H9 (cell line): ENCODE measurements around the gene F13A1. TPM values are rescaled to one million over a fixed set of nuclear protein-coding genes. Genes with fewer than 3 reads are reported as not detected.

Experiments used
- DNase-seq: peaks from one replicate; pipeline ENCODE4 v3.0.0-alpha.2; 2017
- H2AFZ ChIP-seq: one replicate; pipeline ENCODE4 v1.6.1; 2013; ENCODE audit warnings: mild to moderate bottlenecking, low read length, control low read depth, moderate library complexity
- H2AK5ac ChIP-seq: 2 replicates; pipeline ENCODE4 v1.6.1; 2013; ENCODE audit warnings: low read length, control low read depth, mixed read lengths; ENCODE audit not compliant: insufficient read length
- H2BK120ac ChIP-seq: one replicate; pipeline ENCODE4 v1.6.1; 2013; ENCODE audit warnings: low read depth, mild to moderate bottlenecking, low read length, control low read depth, inconsistent platforms; ENCODE audit not compliant: poor library complexity, severe bottlenecking
- H2BK12ac ChIP-seq: 2 replicates; pipeline ENCODE4 v1.6.1; 2013; ENCODE audit warnings: low read length, control low read depth, mixed read lengths, low read depth; ENCODE audit not compliant: insufficient read length
- H2BK15ac ChIP-seq: 2 replicates; pipeline ENCODE4 v1.6.1; 2013; ENCODE audit warnings: low read depth, low read length, control low read depth
- H2BK20ac ChIP-seq: one replicate; pipeline ENCODE4 v1.6.1; 2013; ENCODE audit warnings: low read depth, mild to moderate bottlenecking, low read length, control low read depth, inconsistent platforms; ENCODE audit not compliant: poor library complexity, severe bottlenecking
- H2BK5ac ChIP-seq: 2 replicates; pipeline ENCODE4 v1.6.1; 2013; ENCODE audit warnings: low read length, control low read depth, mixed read lengths; ENCODE audit not compliant: insufficient read length
- H3K14ac ChIP-seq: 2 replicates; pipeline ENCODE4 v1.6.1; 2013; ENCODE audit warnings: low read length, control low read depth; ENCODE audit not compliant: insufficient read depth
- H3K18ac ChIP-seq: 2 replicates; pipeline ENCODE4 v1.6.1; 2013; ENCODE audit warnings: low read depth, mild to moderate bottlenecking, mixed read lengths, low read length, control low read depth; ENCODE audit not compliant: insufficient read length
- H3K23ac ChIP-seq: 2 replicates; pipeline ENCODE4 v1.6.1; 2013; ENCODE audit warnings: low read length, control low read depth, mixed read lengths, low read depth; ENCODE audit not compliant: insufficient read length
- H3K23me2 ChIP-seq: 2 replicates; pipeline ENCODE4 v1.6.1; 2013; ENCODE audit warnings: low read depth, mild to moderate bottlenecking, mixed read lengths, low read length, control low read depth; ENCODE audit not compliant: insufficient read length, poor library complexity, severe bottlenecking
- H3K27ac ChIP-seq: 2 replicates; pipeline ENCODE4 v1.5.1; 2013; ENCODE audit warnings: low read length, control low read depth, mixed read lengths, low read depth; ENCODE audit not compliant: insufficient read length
- H3K27me3 ChIP-seq: 2 replicates; pipeline ENCODE4 v1.6.1; 2013; ENCODE audit warnings: low read length, control low read depth, inconsistent platforms; ENCODE audit not compliant: insufficient read depth
- H3K4ac ChIP-seq: 2 replicates; pipeline ENCODE4 v1.6.1; 2013; ENCODE audit warnings: low read depth, mild to moderate bottlenecking, control low read depth, inconsistent platforms, low read length, moderate library complexity
- H3K4me1 ChIP-seq: 2 replicates; pipeline ENCODE4 v1.6.1; 2013; ENCODE audit warnings: low read length, control low read depth, inconsistent platforms; ENCODE audit not compliant: insufficient read depth
- H3K4me2 ChIP-seq: 2 replicates; pipeline ENCODE4 v1.6.1; 2013; ENCODE audit warnings: low read length, control low read depth, mixed read lengths; ENCODE audit not compliant: insufficient read length, insufficient read depth
- H3K56ac ChIP-seq: 2 replicates; pipeline ENCODE4 v1.6.1; 2013; ENCODE audit warnings: low read depth, mild to moderate bottlenecking, mixed read lengths, low read length, control low read depth; ENCODE audit not compliant: insufficient read length
- H3K79me1 ChIP-seq: 2 replicates; pipeline ENCODE4 v1.6.1; 2013; ENCODE audit warnings: low read depth, mild to moderate bottlenecking, moderate library complexity, low read length, control low read depth, inconsistent platforms; ENCODE audit not compliant: insufficient read depth, poor library complexity, severe bottlenecking
- H3K79me2 ChIP-seq: 2 replicates; pipeline ENCODE4 v1.6.1; 2013; ENCODE audit warnings: low read length, control low read depth, inconsistent platforms; ENCODE audit not compliant: insufficient read depth
- H3K9ac ChIP-seq: 2 replicates; pipeline ENCODE4 v1.6.1; 2013; ENCODE audit warnings: low read length, control low read depth, mixed read lengths; ENCODE audit not compliant: insufficient read length; ENCODE audit errors: extremely low read depth
- H3K9me3 ChIP-seq: one replicate; pipeline ENCODE4 v1.6.1; 2013; ENCODE audit warnings: low read depth, low read length, inconsistent platforms; ENCODE audit not compliant: control insufficient read depth
- H3T11ph ChIP-seq: one replicate; pipeline ENCODE4 v1.6.1; 2013; ENCODE audit warnings: mild to moderate bottlenecking, low read length, control low read depth, inconsistent platforms
- H4K20me1 ChIP-seq: one replicate; pipeline ENCODE4 v1.6.1; 2013; ENCODE audit not compliant: control insufficient read depth, insufficient read length, insufficient read depth
- H4K5ac ChIP-seq: 2 replicates; pipeline ENCODE4 v1.6.1; 2013; ENCODE audit warnings: low read depth, mild to moderate bottlenecking, mixed read lengths, low read length, control low read depth; ENCODE audit not compliant: insufficient read length
- H4K8ac ChIP-seq: replicated peaks from 2 replicates; pipeline ENCODE4 v1.6.1; 2013; ENCODE audit warnings: low read length, control low read depth, mixed read lengths, low read depth; ENCODE audit not compliant: insufficient read length
- H4K91ac ChIP-seq: 2 replicates; pipeline ENCODE4 v1.6.1; 2013; ENCODE audit warnings: low read depth, mild to moderate bottlenecking, moderate library complexity, mixed read lengths, low read length, control low read depth; ENCODE audit not compliant: insufficient read length
- H3K27ac Mint-ChIP-seq, 3 experiments: 2 replicates in 2 of 3; 3 replicates in 1 of 3; pipeline ENCODE4 v1.8.0; 2020 to 2021; ENCODE audit warnings: mixed read lengths in 3 of 3, mild to moderate bottlenecking in 1 of 3, moderate library complexity in 1 of 3
- H3K27me3 Mint-ChIP-seq: 2 replicates; pipeline ENCODE4 v1.8.0; 2021; ENCODE audit warnings: low read depth, mild to moderate bottlenecking, moderate library complexity, mixed read lengths
- H3K36me3 Mint-ChIP-seq, 3 experiments: 2 replicates in 2 of 3; 3 replicates in 1 of 3; pipeline ENCODE4 v1.8.0; 2020 to 2021; ENCODE audit warnings: low read depth in 3 of 3, mixed read lengths in 3 of 3; ENCODE audit not compliant: insufficient read depth in 1 of 3
- H3K4me1 Mint-ChIP-seq, 2 experiments: 2 replicates each; pipeline ENCODE4 v1.8.0; 2020; ENCODE audit warnings: mixed read lengths in 2 of 2
- H3K4me3 Mint-ChIP-seq, 2 experiments: 2 replicates in 1 of 2; 3 replicates in 1 of 2; pipeline ENCODE4 v1.8.0; 2020 to 2021; ENCODE audit warnings: mild to moderate bottlenecking in 2 of 2, mixed read lengths in 2 of 2, moderate library complexity in 1 of 2
- H3K9me3 Mint-ChIP-seq, 2 experiments: 2 replicates in 1 of 2; 3 replicates in 1 of 2; pipeline ENCODE4 v1.8.0; 2020; ENCODE audit warnings: mild to moderate bottlenecking in 2 of 2, mixed read lengths in 2 of 2, moderate library complexity in 1 of 2
- CTCF ChIP-seq: fragments of 200-600 bp; sonication (generic); conservative IDR thresholded peaks from 3 replicates; pipeline ENCODE4 v1.8.0; 2021; ENCODE audit warnings: antibody characterized with exemption, mild to moderate bottlenecking
- WGBS: extraction: QIAGEN DNeasy Blood & Tissue Kit; methylation state at CpG from one replicate; pipeline ENCODE4 v1.1.7; 2013; ENCODE audit warnings: missing lambda C conversion rate, low lambda C conversion rate, mixed read lengths; ENCODE audit not compliant: insufficient read length; ENCODE audit errors: extremely low coverage; 5-methylcytosine and 5-hydroxymethylcytosine counted together
- total RNA-seq: library from RNA; stranded (reverse); gene quantifications from 2 replicates; pipeline ENCODE4 v1.2.1, GENCODE V29; 2021

F13A1 gene
- total RNA-seq, 1 experiment from 2014 or later, result 0.15 TPM

GRCh38 chr6:6221787-6222535 is 98.5 kb downstream of the F13A1 start:
- peak; percentile 80 for TF ChIP-seq CTCF
- H3K27ac Mint-ChIP-seq, result no peak overlapping the region
- peaks cover 9 to 16% of the 10 kb centered on the region in 2 experiments for H3K4me1 Mint-ChIP-seq

More at GRCh38 chr6:6221787-6222535, 98.5 kb downstream of the F13A1 start:
- Histone ChIP-seq H2BK5ac (no peak overlapping the region), H3K18ac (no peak overlapping the region), H2BK120ac (no peak overlapping the region), H4K8ac (no peak overlapping the region), H4K91ac (no peak overlapping the region), H3K27me3 (no peaks in the 10 kb centered on the region), H2AFZ (no peak overlapping the region), H3K79me1 (no peaks in the 10 kb centered on the region), H3K9me3 (no peaks in the 10 kb centered on the region), H2BK12ac (no peak overlapping the region), H3K56ac (no peak overlapping the region), H4K5ac (no peak overlapping the region), H3K23ac (no peak overlapping the region), H3K4me2 (no peak overlapping the region), H3K14ac (no peak overlapping the region), H3K23me2 (no peaks in the 10 kb centered on the region), H3K79me2 (no peaks in the 10 kb centered on the region), H4K20me1 (no peaks in the 10 kb centered on the region), H2AK5ac (no peak overlapping the region), H2BK15ac (no peak overlapping the region), H3K4ac (no peak overlapping the region), H3K27ac (no peak overlapping the region), H3K4me1 (peaks cover 2% of the 10 kb centered on the region; the same call in 1 of the 2 replicates), H3T11ph (no peak overlapping the region), H2BK20ac (no peak overlapping the region), H3K9ac (no peak overlapping the region)
- Mint-ChIP-seq H3K36me3 (no peaks in the 10 kb centered on the region), H3K9me3 (peaks cover 0 to 2% of the 10 kb centered on the region in 2 experiments; a peak in 2 of 5 replicates), H3K4me3 (no peak overlapping the region), H3K27me3 (no peaks in the 10 kb centered on the region; the same call in none of the 2 replicates)
- no CpG with 5 or more reads among the region's 7 CpGs for WGBS
- DNase-seq, result peak; percentile 58
